Gastroesophageal sphincter (tissue), 4 donors: ENCODE measurements around the gene ELMO1. TPM values are rescaled to one million over a fixed set of nuclear protein-coding genes. Genes with fewer than 3 reads are reported as not detected.

Source experiments
- ATAC-seq: fragments of 150-250 bp; one replicate; pipeline ENCODE4 v1.9.1; 2016; ENCODE audit warnings: mild to moderate bottlenecking, moderate library complexity
- H3K27ac ChIP-seq, 4 donors: fragments of 200-600 bp; sonication (generic) in 3 of 4; 1 replicate in 3 of 4; 2 replicates in 1 of 4; pipeline ENCODE4 v1.5.1; 2016 to 2019
- H3K27me3 ChIP-seq: fragments of 200-600 bp; sonication (generic); one replicate; pipeline ENCODE4 v1.5.1; 2019
- H3K36me3 ChIP-seq, 2 donors: fragments of 200-600 bp; sonication (generic); one replicate each; pipeline ENCODE4 v1.5.1; 2019; ENCODE audit warnings: control low read depth in 1 of 2
- H3K4me1 ChIP-seq, 3 donors: fragments of 200-600 bp; sonication (generic); 1 replicate in 2 of 3; 2 replicates in 1 of 3; pipeline ENCODE4 v1.5.1; 2016 to 2019; ENCODE audit warnings: control low read depth in 2 of 3
- H3K4me3 ChIP-seq, 2 donors: fragments of 200-600 bp; sonication (generic); one replicate each; pipeline ENCODE4 v1.5.1; 2019; ENCODE audit warnings: mild to moderate bottlenecking in 1 of 2, moderate library complexity in 1 of 2
- H3K9me3 ChIP-seq, 3 donors: fragments of 200-600 bp; sonication (generic); one replicate each; pipeline ENCODE4 v1.5.1; 2017 to 2019; ENCODE audit warnings: control low read depth in 2 of 3
- EP300 ChIP-seq: sonication (generic); formaldehyde crosslinking; IDR thresholded peaks from one replicate; pipeline ENCODE4 v1.6.1; 2017; ENCODE audit warnings: antibody characterized with exemption, mild to moderate bottlenecking
- POLR2A ChIP-seq, 2 donors: fragments of 450-650 bp; IDR thresholded peaks; one replicate each; pipeline ENCODE4 v1.6.1; 2017; ENCODE audit warnings: antibody characterized with exemption in 2 of 2, mild to moderate bottlenecking in 2 of 2, moderate library complexity in 1 of 2
- POLR2AphosphoS5 ChIP-seq: sonication (generic); formaldehyde crosslinking; IDR thresholded peaks from one replicate; pipeline ENCODE4 v1.6.1; 2017; ENCODE audit warnings: antibody characterized with exemption
- WGBS, 2 donors: methylation state at CpG; one replicate each; pipeline ENCODE4 v1.1.5; 2018; ENCODE audit warnings: low coverage in 1 of 2; 5-methylcytosine and 5-hydroxymethylcytosine counted together
- total RNA-seq, 4 donors: library from RNA; depleted of rRNA; stranded (reverse); fragments of >200 nt; gene quantifications; one replicate each; pipeline ENCODE4 v1.1.0, GENCODE V29; 2016
- TF ChIP-seq, protein P1 (sequence below), 4 experiments: fragments of 200-600 bp in 2 of 4; fragments of 450-650 bp in 2 of 4; sonication (generic) in 1 of 4; IDR thresholded peaks; one replicate each; pipeline ENCODE4 v1.5.1; 2017 to 2019; ENCODE audit warnings: antibody characterized with exemption in 4 of 4, mild to moderate bottlenecking in 2 of 4, moderate library complexity in 2 of 4

The ELMO1 gene
- total RNA-seq, 4 donors from 2014 or later = 22.1 to 54.0 (median 42.7) TPM

- TF ChIP-seq EP300 (no peak), POLR2A (IDR thresholded peaks at IDR 0.05) (no peak), POLR2AphosphoS5 (no peak)
- TF ChIP-seq, protein P1, sequence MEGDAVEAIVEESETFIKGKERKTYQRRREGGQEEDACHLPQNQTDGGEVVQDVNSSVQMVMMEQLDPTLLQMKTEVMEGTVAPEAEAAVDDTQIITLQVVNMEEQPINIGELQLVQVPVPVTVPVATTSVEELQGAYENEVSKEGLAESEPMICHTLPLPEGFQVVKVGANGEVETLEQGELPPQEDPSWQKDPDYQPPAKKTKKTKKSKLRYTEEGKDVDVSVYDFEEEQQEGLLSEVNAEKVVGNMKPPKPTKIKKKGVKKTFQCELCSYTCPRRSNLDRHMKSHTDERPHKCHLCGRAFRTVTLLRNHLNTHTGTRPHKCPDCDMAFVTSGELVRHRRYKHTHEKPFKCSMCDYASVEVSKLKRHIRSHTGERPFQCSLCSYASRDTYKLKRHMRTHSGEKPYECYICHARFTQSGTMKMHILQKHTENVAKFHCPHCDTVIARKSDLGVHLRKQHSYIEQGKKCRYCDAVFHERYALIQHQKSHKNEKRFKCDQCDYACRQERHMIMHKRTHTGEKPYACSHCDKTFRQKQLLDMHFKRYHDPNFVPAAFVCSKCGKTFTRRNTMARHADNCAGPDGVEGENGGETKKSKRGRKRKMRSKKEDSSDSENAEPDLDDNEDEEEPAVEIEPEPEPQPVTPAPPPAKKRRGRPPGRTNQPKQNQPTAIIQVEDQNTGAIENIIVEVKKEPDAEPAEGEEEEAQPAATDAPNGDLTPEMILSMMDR (IDR thresholded peaks at IDR 0.05) = no peak
Measured at GRCh38 chr7:36874041-36874440, 574.6 kb downstream of the ELMO1 start.

GRCh38 chr7:36871863-36872262 lies 576.8 kb downstream of the ELMO1 start:
- Histone ChIP-seq H3K27ac (no peak overlapping the region), H3K27me3 (no peaks in the 10 kb centered on the region), H3K36me3 (peaks cover 0 to 66% of the 10 kb centered on the region in 2 donors), H3K4me3 (no peak overlapping the region), H3K4me1 (no peaks in the 10 kb centered on the region), H3K9me3 (no peaks in the 10 kb centered on the region)
- ATAC-seq = no peak
- TF ChIP-seq, protein P1 (IDR thresholded peaks at IDR 0.05) = no peak
- TF ChIP-seq EP300 (no peak), POLR2AphosphoS5 (no peak), POLR2A (IDR thresholded peaks at IDR 0.05) (no peak)

More at GRCh38 chr7:36874041-36874440, 574.6 kb downstream of the ELMO1 start:
- peaks cover 0 to 71% of the 10 kb centered on the region in 2 donors for H3K36me3 ChIP-seq
- H3K9me3 ChIP-seq = no peaks in the 10 kb centered on the region
- H3K27ac ChIP-seq = no peak overlapping the region
- no peaks in the 10 kb centered on the region for H3K4me1 ChIP-seq
- no peak for ATAC-seq
- H3K4me3 ChIP-seq = no peak overlapping the region
- WGBS, 2 donors = 95 to 100% methylated on average over 2 of the region's 2 CpGs
- no peaks in the 10 kb centered on the region for H3K27me3 ChIP-seq

GRCh38 chr7:36871355-36871738 lies 577.3 kb downstream of the ELMO1 start:
- WGBS, 2 donors = 56 to 100% methylated on average over 1 of the region's 1 CpG
- Histone ChIP-seq H3K4me3 (no peak overlapping the region), H3K36me3 (peaks cover 0 to 61% of the 10 kb centered on the region in 2 donors), H3K4me1 (no peaks in the 10 kb centered on the region), H3K27ac (no peak overlapping the region), H3K9me3 (no peaks in the 10 kb centered on the region), H3K27me3 (no peaks in the 10 kb centered on the region)
- TF ChIP-seq POLR2A (IDR thresholded peaks at IDR 0.05) (no peak), EP300 (no peak), POLR2AphosphoS5 (no peak)
- TF ChIP-seq, protein P1 (IDR thresholded peaks at IDR 0.05) = no peak
- no peak for ATAC-seq

DNA sequence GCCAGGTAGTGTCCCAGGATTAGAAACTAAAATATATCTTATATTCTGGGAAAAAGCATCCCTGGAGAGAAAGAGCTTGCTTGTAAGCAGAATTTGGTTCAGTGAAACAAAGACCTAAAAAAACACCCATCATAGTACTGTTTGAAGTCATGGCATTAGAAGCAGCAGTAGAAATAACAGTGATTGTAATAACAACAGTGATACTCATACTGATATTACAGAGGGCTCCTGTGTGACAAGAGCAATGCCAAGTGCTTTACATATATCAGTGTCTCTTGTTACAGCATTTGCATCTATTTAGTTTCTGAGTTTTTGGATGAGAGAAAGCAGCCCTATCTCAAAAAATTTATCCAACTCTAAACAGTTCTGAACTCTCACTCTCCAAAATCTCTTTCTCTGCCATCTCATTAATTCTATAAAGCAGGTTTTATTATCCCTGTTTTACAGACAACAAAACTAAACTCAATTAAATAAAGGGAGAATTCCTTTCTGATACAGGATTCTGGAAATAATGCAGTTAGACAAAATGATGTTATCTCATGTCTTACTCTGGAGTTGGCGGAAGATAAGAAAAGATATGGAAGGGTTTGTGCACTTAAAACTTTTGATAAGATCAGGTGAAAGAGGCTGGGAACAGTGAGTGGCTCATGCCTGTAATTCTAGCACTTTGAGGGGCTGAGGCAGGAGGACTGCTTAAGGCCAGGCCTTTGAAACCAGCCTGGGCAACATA lies 577.9 kb downstream of the ELMO1 start:
- H3K36me3 ChIP-seq = peaks cover 0 to 57% of the 10 kb centered on the region in 2 donors
- no peaks in the 10 kb centered on the region for H3K4me1 ChIP-seq
- no peaks in the 10 kb centered on the region for H3K9me3 ChIP-seq
- no peaks in the 10 kb centered on the region for H3K27me3 ChIP-seq
- H3K27ac ChIP-seq = no peak overlapping the region
- H3K4me3 ChIP-seq = no peak overlapping the region
- no peak for ATAC-seq
- TF ChIP-seq, protein P1 (IDR thresholded peaks at IDR 0.05) = no peak
- no peak for TF ChIP-seq EP300
- no peak for TF ChIP-seq POLR2A (IDR thresholded peaks at IDR 0.05)
- no peak for TF ChIP-seq POLR2AphosphoS5
- 100% methylated on average over 1 of the region's 1 CpG; no CpG with 5 or more reads in 1 of the 2 donors for WGBS, 2 donors

DNA sequence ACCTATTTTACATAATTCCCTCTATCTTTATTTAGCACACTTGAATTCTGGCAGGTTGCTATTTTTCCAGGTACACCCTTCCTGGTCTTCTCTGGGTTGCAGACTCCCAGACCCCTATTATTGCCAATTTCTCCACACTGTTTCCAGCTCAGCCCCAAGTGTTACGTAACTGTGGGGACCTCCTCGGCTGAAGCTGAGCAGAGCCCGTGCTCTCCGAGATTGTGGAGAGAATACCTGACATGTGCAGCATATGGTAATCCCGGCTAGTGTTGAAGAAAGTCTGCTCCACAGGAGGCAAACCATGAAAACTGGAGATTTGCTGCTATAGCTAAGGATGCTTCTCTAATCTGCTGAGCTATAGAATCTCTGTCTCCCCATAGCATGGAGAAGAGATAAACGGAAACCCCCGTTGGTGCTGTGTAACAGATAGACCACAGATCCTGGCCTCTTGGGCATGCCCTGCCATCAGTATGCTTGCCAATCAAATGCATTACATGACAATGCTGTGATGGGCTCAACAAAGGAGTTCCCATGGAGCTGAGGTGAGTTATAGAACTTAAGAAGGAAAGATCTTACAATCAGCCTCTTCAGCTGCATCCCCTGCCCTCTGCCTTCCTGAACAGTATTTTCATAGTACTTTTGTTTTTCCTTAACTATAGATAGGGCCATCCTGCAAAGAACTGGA lies 579.8 kb downstream of the ELMO1 start:
- no peak for TF ChIP-seq EP300
- TF ChIP-seq, protein P1 (IDR thresholded peaks at IDR 0.05) = no peak
- TF ChIP-seq POLR2AphosphoS5 = no peak
- no peak for TF ChIP-seq POLR2A (IDR thresholded peaks at IDR 0.05)
- Histone ChIP-seq H3K4me1 (peaks cover 0 to 11% (median 0%) of the 10 kb centered on the region in 3 donors), H3K27me3 (no peaks in the 10 kb centered on the region), H3K27ac (no peak overlapping the region), H3K36me3 (peaks cover 0 to 50% of the 10 kb centered on the region in 2 donors), H3K4me3 (no peak overlapping the region), H3K9me3 (no peaks in the 10 kb centered on the region)
- no peak for ATAC-seq
- WGBS, 2 donors = 83 to 84% methylated on average over 2 to 3 of the region's 7 CpGs
